Neural progenitor cell (in vitro differentiated cells): ENCODE data around the gene S100B.

Experiments used
- EZH2 ChIP-seq: fragments of 200-600 bp; sonication (generic); IDR thresholded peaks from 2 replicates; pipeline ENCODE4 v1.6.1; 2017; ENCODE audit warnings: antibody characterized with exemption, mild to moderate bottlenecking, moderate library complexity
- EZH2phosphoT487 ChIP-seq: fragments of 200-600 bp; sonication (generic); IDR thresholded peaks from 2 replicates; pipeline ENCODE4 v1.6.1; 2017; ENCODE audit warnings: antibody characterized with exemption
- TF ChIP-seq, protein P1 (sequence below): fragments of 200-600 bp; sonication (generic); IDR thresholded peaks from 2 replicates; pipeline ENCODE4 v1.5.1; 2017; ENCODE audit warnings: antibody characterized with exemption, mild to moderate bottlenecking

DNA sequence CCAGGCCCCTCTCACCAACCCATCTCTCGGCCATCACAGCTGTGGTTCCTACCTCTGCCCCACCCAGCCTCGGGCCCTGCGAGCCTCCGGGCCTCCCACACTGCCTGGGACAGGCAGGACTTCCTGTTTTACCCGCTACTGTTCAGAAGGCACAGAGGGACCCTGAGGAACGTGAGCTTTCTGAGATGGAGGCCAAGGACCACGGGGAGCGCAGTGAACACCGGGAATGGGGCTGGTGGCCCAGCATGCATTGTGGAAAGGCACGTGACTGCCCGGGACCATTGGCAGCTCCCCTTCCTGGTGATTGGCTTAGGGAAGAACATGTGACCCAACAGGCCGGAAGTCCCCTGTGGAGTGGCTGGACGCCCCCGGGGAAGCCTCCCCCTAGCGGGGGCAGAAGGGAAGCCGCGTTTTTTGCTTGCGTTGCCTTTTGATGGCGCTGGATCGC, 7.0 kb downstream of the S100B start:
- TF ChIP-seq, protein P1, sequence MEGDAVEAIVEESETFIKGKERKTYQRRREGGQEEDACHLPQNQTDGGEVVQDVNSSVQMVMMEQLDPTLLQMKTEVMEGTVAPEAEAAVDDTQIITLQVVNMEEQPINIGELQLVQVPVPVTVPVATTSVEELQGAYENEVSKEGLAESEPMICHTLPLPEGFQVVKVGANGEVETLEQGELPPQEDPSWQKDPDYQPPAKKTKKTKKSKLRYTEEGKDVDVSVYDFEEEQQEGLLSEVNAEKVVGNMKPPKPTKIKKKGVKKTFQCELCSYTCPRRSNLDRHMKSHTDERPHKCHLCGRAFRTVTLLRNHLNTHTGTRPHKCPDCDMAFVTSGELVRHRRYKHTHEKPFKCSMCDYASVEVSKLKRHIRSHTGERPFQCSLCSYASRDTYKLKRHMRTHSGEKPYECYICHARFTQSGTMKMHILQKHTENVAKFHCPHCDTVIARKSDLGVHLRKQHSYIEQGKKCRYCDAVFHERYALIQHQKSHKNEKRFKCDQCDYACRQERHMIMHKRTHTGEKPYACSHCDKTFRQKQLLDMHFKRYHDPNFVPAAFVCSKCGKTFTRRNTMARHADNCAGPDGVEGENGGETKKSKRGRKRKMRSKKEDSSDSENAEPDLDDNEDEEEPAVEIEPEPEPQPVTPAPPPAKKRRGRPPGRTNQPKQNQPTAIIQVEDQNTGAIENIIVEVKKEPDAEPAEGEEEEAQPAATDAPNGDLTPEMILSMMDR: no peak
- TF ChIP-seq EZH2 (no peak), EZH2phosphoT487 (no peak)
